Stimulated activated naive B cell treated with anti-CD40 and anti-IgM and Interleukin-4, amounts not matched to agents 10 μg/mL and 1 μg/mL and 100 μg/mL, for 72 hours (primary cell): ENCODE measurements around the gene SLC25A40.
"Not testable (repeated sequence)": the region's sequence is repeated elsewhere in the genome, so short reads cannot be mapped to it uniquely, and the experiment has no call there.

Experiments used
- ATAC-seq, 2 donors: fragments of 150-1000 bp; cut with Tn5 transposase; replicated peaks; 2 replicates each; pipeline ENCODE4 v1.10.0; 2021; ENCODE audit warnings: moderate library complexity in 1 of 2
- DNase-seq: peaks from one replicate; pipeline ENCODE4 v3.0.0; 2021
- H3K27ac Mint-ChIP-seq: one replicate; pipeline ENCODE4 v1.8.0; 2022; ENCODE audit warnings: mild to moderate bottlenecking, mixed read lengths
- H3K27me3 Mint-ChIP-seq, 2 donors: one replicate each; pipeline ENCODE4 v1.8.0; 2022; ENCODE audit warnings: mixed read lengths in 2 of 2
- H3K36me3 Mint-ChIP-seq, 2 donors: one replicate each; pipeline ENCODE4 v1.8.0; 2022; ENCODE audit warnings: mixed read lengths in 2 of 2, mild to moderate bottlenecking in 1 of 2
- H3K4me1 Mint-ChIP-seq, 2 donors: one replicate each; pipeline ENCODE4 v1.8.0; 2022; ENCODE audit warnings: mixed read lengths in 2 of 2, mild to moderate bottlenecking in 1 of 2
- H3K4me3 Mint-ChIP-seq, 2 donors: one replicate each; pipeline ENCODE4 v1.8.0; 2022; ENCODE audit warnings: mild to moderate bottlenecking in 2 of 2, mixed read lengths in 2 of 2, moderate library complexity in 1 of 2
- H3K9me3 Mint-ChIP-seq, 2 donors: one replicate each; pipeline ENCODE4 v1.8.0; 2022; ENCODE audit warnings: mixed read lengths in 2 of 2, mild to moderate bottlenecking in 1 of 2

Gene SLC25A40

GRCh38 chr7:87876040-87876868 lies at the start of gene SLC25A40, which contains the start of gene DBF4:
SLC25A40 (minus strand) TSS chr7:87876360; CDS start chr7:87858727, 17,633 bp downstream.
DBF4 (plus strand) TSS chr7:87876493; CDS start chr7:87876733, 240 bp downstream.
- Mint-ChIP-seq H3K27me3 (no peaks in the 10 kb centered on the region), H3K27ac (peak within 1 kb of the TSS; percentile 99), H3K4me1 (peaks cover 14 to 28% of the 10 kb centered on the region in 2 donors), H3K9me3 (peaks cover 0 to 2% of the 10 kb centered on the region in 2 donors), H3K36me3 (peaks cover 13 to 26% of the 10 kb centered on the region in 2 donors), H3K4me3 (peak within 1 kb of the TSS; percentile 97)
- DNase-seq, result peak; percentile 98
- peak; percentile 92 to 93 for ATAC-seq

- not testable (repeated sequence) for H3K27ac Mint-ChIP-seq, H3K9me3 Mint-ChIP-seq, ATAC-seq, DNase-seq, H3K36me3 Mint-ChIP-seq, H3K4me3 Mint-ChIP-seq
- H3K4me1 Mint-ChIP-seq, result peaks cover 8 to 13% of the 10 kb centered on the region in 2 donors
- peaks cover 6 to 22% of the 10 kb centered on the region in 2 donors for H3K27me3 Mint-ChIP-seq
Measured at GRCh38 chr7:87922759-87923395, 46.7 kb upstream of the SLC25A40 start.

GRCh38 chr7:87920578-87920977 lies 44.4 kb upstream of the SLC25A40 start:
- no peaks in the 10 kb centered on the region for H3K36me3 Mint-ChIP-seq
- H3K27ac Mint-ChIP-seq, result no peak overlapping the region
- no peaks in the 10 kb centered on the region for H3K9me3 Mint-ChIP-seq
- H3K4me3 Mint-ChIP-seq, result no peak overlapping the region
- DNase-seq (no peak), ATAC-seq (no peak)
- peaks cover 6 to 17% of the 10 kb centered on the region in 2 donors for H3K27me3 Mint-ChIP-seq
- no peaks in the 10 kb centered on the region for H3K4me1 Mint-ChIP-seq

GRCh38 chr7:87919875-87920274 lies 43.7 kb upstream of the SLC25A40 start:
- H3K27ac Mint-ChIP-seq, result no peak overlapping the region
- no peaks in the 10 kb centered on the region for H3K9me3 Mint-ChIP-seq
- DNase-seq, result no peak
- H3K4me1 Mint-ChIP-seq, result no peaks in the 10 kb centered on the region
- no peaks in the 10 kb centered on the region for H3K36me3 Mint-ChIP-seq
- H3K4me3 Mint-ChIP-seq, result no peak overlapping the region
- no peak for ATAC-seq
- H3K27me3 Mint-ChIP-seq, result peaks cover 6 to 17% of the 10 kb centered on the region in 2 donors

GRCh38 chr7:87918740-87919139 lies 42.6 kb upstream of the SLC25A40 start:
- DNase-seq, result no peak
- H3K27me3 Mint-ChIP-seq, result peaks cover 6 to 17% of the 10 kb centered on the region in 2 donors
- no peaks in the 10 kb centered on the region for H3K4me1 Mint-ChIP-seq
- ATAC-seq, result no peak
- H3K36me3 Mint-ChIP-seq, result no peaks in the 10 kb centered on the region
- H3K9me3 Mint-ChIP-seq, result no peaks in the 10 kb centered on the region
- no peak overlapping the region for H3K27ac Mint-ChIP-seq
- no peak overlapping the region for H3K4me3 Mint-ChIP-seq

- DNase-seq (no peak), ATAC-seq (no peak)
- Mint-ChIP-seq H3K27me3 (no peaks in the 10 kb centered on the region), H3K9me3 (no peaks in the 10 kb centered on the region), H3K4me1 (no peaks in the 10 kb centered on the region), H3K36me3 (peaks cover 4 to 14% of the 10 kb centered on the region in 2 donors), H3K27ac (no peak overlapping the region), H3K4me3 (no peak overlapping the region)
Measured at GRCh38 chr7:87912121-87912520, 36.0 kb upstream of the SLC25A40 start.

- H3K9me3 Mint-ChIP-seq, DNase-seq, H3K27me3 Mint-ChIP-seq, ATAC-seq, H3K4me3 Mint-ChIP-seq, H3K4me1 Mint-ChIP-seq, H3K27ac Mint-ChIP-seq: not testable (repeated sequence)
- H3K36me3 Mint-ChIP-seq, result peaks cover 4 to 14% of the 10 kb centered on the region in 2 donors
Measured at GRCh38 chr7:87908814-87909213, 32.7 kb upstream of the SLC25A40 start.

GRCh38 chr7:87907136-87907906 lies 31.2 kb upstream of the SLC25A40 start:
- not testable (repeated sequence) for H3K9me3 Mint-ChIP-seq, H3K4me1 Mint-ChIP-seq, ATAC-seq, H3K4me3 Mint-ChIP-seq, DNase-seq, H3K27me3 Mint-ChIP-seq, H3K27ac Mint-ChIP-seq
- H3K36me3 Mint-ChIP-seq, result peaks cover 4 to 15% of the 10 kb centered on the region in 2 donors

GRCh38 chr7:87899255-87899654 lies 23.1 kb upstream of the SLC25A40 start:
- Mint-ChIP-seq H3K4me1 (peaks cover 1 to 6% of the 10 kb centered on the region in 2 donors), H3K27me3 (no peaks in the 10 kb centered on the region), H3K27ac (no peak overlapping the region), H3K4me3 (no peak overlapping the region), H3K36me3 (peaks cover 37 to 42% of the 10 kb centered on the region in 2 donors), H3K9me3 (no peaks in the 10 kb centered on the region)
- ATAC-seq (no peak), DNase-seq (no peak)

- Mint-ChIP-seq H3K27ac (no peak overlapping the region), H3K4me3 (no peak overlapping the region), H3K36me3 (peaks cover 34 to 38% of the 10 kb centered on the region in 2 donors), H3K4me1 (peaks cover 1 to 6% of the 10 kb centered on the region in 2 donors), H3K27me3 (no peaks in the 10 kb centered on the region), H3K9me3 (no peaks in the 10 kb centered on the region)
- ATAC-seq, result no peak
- DNase-seq, result no peak
Measured at GRCh38 chr7:87895363-87895762, 19.2 kb upstream of the SLC25A40 start.

- no peaks in the 10 kb centered on the region for H3K27me3 Mint-ChIP-seq
- DNase-seq (no peak), ATAC-seq (no peak)
Measured at GRCh38 chr7:87886875-87887274, 10.7 kb upstream of the SLC25A40 start.

GRCh38 chr7:87885018-87885417 lies 8.9 kb upstream of the SLC25A40 start:
- H3K4me3 Mint-ChIP-seq, result no peak overlapping the region
- DNase-seq, result no peak
- H3K9me3 Mint-ChIP-seq, result no peaks in the 10 kb centered on the region
- H3K4me1 Mint-ChIP-seq, result peaks cover 0 to 5% of the 10 kb centered on the region in 2 donors
- H3K27ac Mint-ChIP-seq, result no peak overlapping the region
- H3K36me3 Mint-ChIP-seq, result peaks cover 13 to 29% of the 10 kb centered on the region in 2 donors
- no peaks in the 10 kb centered on the region for H3K27me3 Mint-ChIP-seq
- ATAC-seq, result no peak

More at GRCh38 chr7:87886875-87887274, 10.7 kb upstream of the SLC25A40 start:
- peaks cover 8 to 26% of the 10 kb centered on the region in 2 donors for H3K36me3 Mint-ChIP-seq
- H3K9me3 Mint-ChIP-seq, result no peaks in the 10 kb centered on the region
- peaks cover 0 to 5% of the 10 kb centered on the region in 2 donors for H3K4me1 Mint-ChIP-seq
- no peak overlapping the region for H3K27ac Mint-ChIP-seq
- H3K4me3 Mint-ChIP-seq, result no peak overlapping the region

GRCh38 chr7:87882151-87882937 lies 6.2 kb upstream of the SLC25A40 start:
- Mint-ChIP-seq H3K9me3 (no peaks in the 10 kb centered on the region), H3K4me3 (no peak overlapping the region), H3K27me3 (no peaks in the 10 kb centered on the region), H3K36me3 (peaks cover 10 to 21% of the 10 kb centered on the region in 2 donors), H3K27ac (no peak overlapping the region), H3K4me1 (peaks cover 0 to 5% of the 10 kb centered on the region in 2 donors)
- no peak for ATAC-seq
- DNase-seq, result no peak
